IMR-90 (cell line): ENCODE data around the gene POU2AF2. TPM values are rescaled to one million over a fixed set of nuclear protein-coding genes. Genes with fewer than 3 reads are reported as not detected.
A peak's percentile ranks its signal among the peaks of the same experiment; 100 is the strongest.

Source experiments
- ATAC-seq: fragments of 200-7000 bp; cut with Tn5 transposase; 2 replicates; pipeline ENCODE4 v1.9.1; 2020; ENCODE audit warnings: low read depth, mild to moderate bottlenecking, moderate library complexity
- BruUV-seq: library from RNA; stranded (reverse); fragments of 400-500 nt; replicated peaks from 2 replicates; lab custom pipeline; 2021; lab: Mats Ljungman, UMichigan
- CTCF ChIA-PET: fragments of 300-600 bp; formaldehyde crosslinking; extraction: SDS; loops from one replicate; lab custom pipeline; 2021; ENCODE audit warnings: antibody characterized with exemption; lab: Yijun Ruan, JAX
- POLR2A ChIA-PET: fragments of 300-600 bp; sonication (Branson Sonifier 250); formaldehyde crosslinking; loops from one replicate; lab custom pipeline; 2022; ENCODE audit warnings: antibody characterized with exemption; ENCODE audit not compliant: unreplicated experiment; lab: Charles Lee
- DNase-seq: peaks from one replicate; pipeline ENCODE4 v3.0.0; 2013
- H2AFZ ChIP-seq: replicated peaks from 2 replicates; pipeline ENCODE3; 2013; ENCODE audit warnings: low read length, mild to moderate bottlenecking; ENCODE audit not compliant: poor library complexity
- H2AK5ac ChIP-seq: 2 replicates; pipeline ENCODE4 v1.6.1; 2013; ENCODE audit warnings: low read depth, low read length, inconsistent platforms
- H2AK9ac ChIP-seq: replicated peaks from 2 replicates; pipeline ENCODE3; 2013; ENCODE audit warnings: mild to moderate bottlenecking, low read depth, low read length, moderate library complexity; ENCODE audit not compliant: poor library complexity
- H2BK120ac ChIP-seq: 2 replicates; pipeline ENCODE4 v1.6.1; 2013; ENCODE audit warnings: low read depth, low read length, inconsistent platforms
- H2BK15ac ChIP-seq: 3 replicates; pipeline ENCODE4 v1.6.1; 2013; ENCODE audit warnings: low read depth, low read length, inconsistent platforms
- H2BK20ac ChIP-seq: 2 replicates; pipeline ENCODE4 v1.6.1; 2013; ENCODE audit warnings: low read depth, mild to moderate bottlenecking, inconsistent platforms, low read length, moderate library complexity
- H2BK5ac ChIP-seq: 2 replicates; pipeline ENCODE4 v1.6.1; 2013; ENCODE audit warnings: mild to moderate bottlenecking, low read depth, low read length, inconsistent platforms; ENCODE audit not compliant: poor library complexity, severe bottlenecking
- H3K14ac ChIP-seq: replicated peaks from 2 replicates; pipeline ENCODE4 v1.6.1; 2013; ENCODE audit warnings: low read depth, low read length, inconsistent platforms
- H3K18ac ChIP-seq: 2 replicates; pipeline ENCODE4 v1.6.1; 2013; ENCODE audit warnings: low read depth, low read length, control low read depth
- H3K23ac ChIP-seq: 2 replicates; pipeline ENCODE4 v1.6.1; 2013; ENCODE audit warnings: low read depth, low read length, inconsistent platforms
- H3K27ac ChIP-seq: 2 replicates; pipeline ENCODE4 v1.5.1; 2013; ENCODE audit warnings: mild to moderate bottlenecking, control low read depth, low read length; ENCODE audit not compliant: insufficient read depth
- H3K27me3 ChIP-seq: 2 replicates; pipeline ENCODE4 v1.6.1; 2013; ENCODE audit warnings: low read length; ENCODE audit not compliant: control insufficient read depth, insufficient read depth
- H3K36me3 ChIP-seq: 2 replicates; pipeline ENCODE4 v1.6.1; 2013; ENCODE audit warnings: low read length, mixed read lengths; ENCODE audit not compliant: control insufficient read depth, insufficient read depth
- H3K4ac ChIP-seq: 2 replicates; pipeline ENCODE4 v1.6.1; 2013; ENCODE audit warnings: low read depth, low read length, inconsistent platforms
- H3K4me1 ChIP-seq: 2 replicates; pipeline ENCODE4 v1.6.1; 2013; ENCODE audit warnings: low read length, mixed read lengths; ENCODE audit not compliant: control insufficient read depth, insufficient read depth
- H3K4me2 ChIP-seq: 2 replicates; pipeline ENCODE4 v1.6.1; 2013; ENCODE audit warnings: low read depth, mild to moderate bottlenecking, control low read depth, low read length, moderate library complexity
- H3K4me3 ChIP-seq: 2 replicates; pipeline ENCODE4 v1.5.1; 2013; ENCODE audit warnings: low read depth, mild to moderate bottlenecking, control low read depth, low read length, moderate library complexity; ENCODE audit not compliant: insufficient read depth
- H3K56ac ChIP-seq: 2 replicates; pipeline ENCODE4 v1.6.1; 2013; ENCODE audit warnings: low read length, inconsistent platforms; ENCODE audit not compliant: insufficient read depth; ENCODE audit errors: extremely low read depth
- H3K79me1 ChIP-seq, 2 experiments: 2 replicates each; pipeline ENCODE4 v1.6.1; 2013; ENCODE audit warnings: low read length in 2 of 2, inconsistent platforms in 1 of 2, low read depth in 1 of 2
- H3K9ac ChIP-seq: 2 replicates; pipeline ENCODE4 v1.6.1; 2013; ENCODE audit warnings: low read depth, low read length, control low read depth
- H3K9me1 ChIP-seq: 2 replicates; pipeline ENCODE4 v1.6.1; 2013; ENCODE audit warnings: low read length, inconsistent platforms; ENCODE audit not compliant: insufficient read depth
- H3K9me3 ChIP-seq: 2 replicates; pipeline ENCODE4 v1.6.1; 2013; ENCODE audit warnings: low read length; ENCODE audit not compliant: control insufficient read depth, insufficient read depth
- H4K20me1 ChIP-seq: 2 replicates; pipeline ENCODE4 v1.6.1; 2013; ENCODE audit warnings: low read length, inconsistent platforms; ENCODE audit not compliant: insufficient read depth
- H4K5ac ChIP-seq: 2 replicates; pipeline ENCODE4 v1.6.1; 2013; ENCODE audit warnings: mild to moderate bottlenecking, low read depth, low read length, control low read depth
- H4K8ac ChIP-seq, 2 experiments: 2 replicates each; pipeline ENCODE4 v1.6.1; 2013; ENCODE audit warnings: low read depth in 2 of 2, low read length in 2 of 2, control low read depth in 1 of 2, inconsistent platforms in 1 of 2
- H4K91ac ChIP-seq: 2 replicates; pipeline ENCODE4 v1.6.1; 2013; ENCODE audit warnings: low read depth, low read length, inconsistent platforms; ENCODE audit not compliant: insufficient read depth
- BHLHE40 ChIP-seq: fragments of 150-350 bp; IDR thresholded peaks from 2 replicates; pipeline ENCODE4 v1.6.1; 2016; ENCODE audit warnings: mild to moderate bottlenecking, low read depth, low read length
- CEBPB ChIP-seq: IDR thresholded peaks from 2 replicates; pipeline ENCODE4 v1.6.1; 2012; ENCODE audit warnings: low read depth, low read length, improper control_type of control experiment
- CHD1 ChIP-seq: IDR thresholded peaks from 2 replicates; pipeline ENCODE4 v1.6.1; 2012; ENCODE audit warnings: low read depth, low read length, improper control_type of control experiment
- CTCF ChIP-seq: conservative IDR thresholded peaks from 2 replicates; pipeline ENCODE4 v1.5.1; 2012; ENCODE audit warnings: mild to moderate bottlenecking, low read depth, low read length, improper control_type of control experiment
- ELK1 ChIP-seq: fragments of 150-350 bp; IDR thresholded peaks from 2 replicates; pipeline ENCODE4 v1.6.1; 2016; ENCODE audit warnings: low read depth, mild to moderate bottlenecking, low read length, moderate library complexity, borderline replicate concordance
- FOS ChIP-seq: fragments of 150-350 bp; IDR thresholded peaks from 2 replicates; pipeline ENCODE4 v1.6.1; 2016; ENCODE audit warnings: low read depth, low read length
- MAFK ChIP-seq: IDR thresholded peaks from 2 replicates; pipeline ENCODE4 v1.6.1; 2012; ENCODE audit warnings: low read depth, low read length, improper control_type of control experiment
- MXI1 ChIP-seq: IDR thresholded peaks from 2 replicates; pipeline ENCODE4 v1.6.1; 2012; ENCODE audit warnings: low read depth, mild to moderate bottlenecking, low read length, moderate library complexity, borderline replicate concordance
- NFE2L2 ChIP-seq: fragments of 150-350 bp; IDR thresholded peaks from 2 replicates; pipeline ENCODE4 v1.6.1; 2016; ENCODE audit warnings: low read depth, mild to moderate bottlenecking, low read length
- POLR2A ChIP-seq: IDR thresholded peaks from 2 replicates; pipeline ENCODE4 v1.6.1; 2012; ENCODE audit warnings: mild to moderate bottlenecking, low read depth, low read length
- RAD21 ChIP-seq: IDR thresholded peaks from 2 replicates; pipeline ENCODE4 v1.6.1; 2012; ENCODE audit warnings: low read length, improper control_type of control experiment
- RCOR1 ChIP-seq: IDR thresholded peaks from 2 replicates; pipeline ENCODE4 v1.6.1; 2012; ENCODE audit warnings: mild to moderate bottlenecking, low read length, improper control_type of control experiment; ENCODE audit not compliant: insufficient replicate concordance
- RFX5 ChIP-seq: IDR thresholded peaks from 2 replicates; pipeline ENCODE4 v1.8.0; 2012; ENCODE audit warnings: low read depth, mild to moderate bottlenecking, low read length, moderate library complexity
- SMC3 ChIP-seq: fragments of 150-350 bp; IDR thresholded peaks from 2 replicates; pipeline ENCODE4 v1.6.1; 2016; ENCODE audit warnings: low read depth, mild to moderate bottlenecking, antibody characterized with exemption, low read length, moderate library complexity
- USF2 ChIP-seq: fragments of 150-350 bp; IDR thresholded peaks from 2 replicates; pipeline ENCODE4 v1.6.1; 2017; ENCODE audit warnings: mild to moderate bottlenecking, antibody characterized with exemption, low read length, low read depth
- whole genome bisulfite sequencing, 2 experiments: methylation state at CpG; one replicate each; pipeline versions ENCODE4 v1.1.5 to v1.1.7; 2013; ENCODE audit warnings: missing lambda C conversion rate in 2 of 2; ENCODE audit not compliant: insufficient read length in 1 of 2; ENCODE audit errors: extremely low coverage in 2 of 2; 5-methylcytosine and 5-hydroxymethylcytosine counted together
- dilution Hi-C: fragments of 300-500 bp; cut with HindIII; formaldehyde crosslinking; loops from one replicate; pipeline ENCODE4 v1.14.3; 2018; ENCODE audit warnings: low sequenced_read_pairs; ENCODE audit not compliant: unreplicated experiment
- in situ Hi-C: fragments of 300-500 bp; cut with MboI; formaldehyde crosslinking; loops from 3 replicates; pipeline ENCODE4 v1.14.3; 2019; ENCODE audit warnings: low sequenced_read_pairs, inconsistent platforms, mixed read lengths
- intact Hi-C: fragments of 100-400 bp; cut with micrococcal nuclease; formaldehyde crosslinking; loops from 2 replicates; pipeline ENCODE4 v1.10.0; 2022
- polyA plus RNA-seq, 3 experiments: library from polyadenylated mRNA; depleted of rRNA; stranded (reverse); fragments of >200 nt; gene quantifications; 2 replicates each; pipeline ENCODE4 v1.2.3, GENCODE V29; 2012; ENCODE audit warnings: low replicate concordance in 1 of 3
- total RNA-seq: library from RNA; depleted of rRNA; stranded (reverse); fragments of >200 nt; gene quantifications from 2 replicates; pipeline ENCODE4 v1.2.3, GENCODE V29; 2012

Gene POU2AF2
- total and polyA plus RNA-seq, 2 of the 4 experiments (the other 2 are of a cell fraction): not detected

- Histone ChIP-seq H3K36me3 (no peaks in the 10 kb centered on the region), H3K9me1 (peaks cover 7% of the 10 kb centered on the region; the same call in 1 of the 2 replicates), H2BK120ac (peak overlapping the region; percentile 100), H4K5ac (peak overlapping the region; percentile 100), H2BK15ac (peak overlapping the region; percentile 97), H3K79me1 (no peaks in the 10 kb centered on the region), H3K4me3 (no peak overlapping the region), H3K27me3 (no peaks in the 10 kb centered on the region), H4K91ac (peak overlapping the region; percentile 97), H3K9ac (peak overlapping the region; percentile 60; the same call in 1 of the 2 replicates), H3K4ac (peak overlapping the region; percentile 98), H2AK5ac (peak overlapping the region; percentile 95), H3K27ac (peak overlapping the region; percentile 98), H4K8ac (peak overlapping the region; percentile 89 to 93), H3K14ac (peak overlapping the region; percentile 94), H3K4me2 (peak overlapping the region; percentile 53), H3K56ac (peak overlapping the region; percentile 96; the same call in 1 of the 2 replicates), H2AK9ac (no peak overlapping the region), H3K23ac (peak overlapping the region; percentile 95), H3K4me1 (peaks cover 18% of the 10 kb centered on the region), H4K20me1 (no peaks in the 10 kb centered on the region), H2BK20ac (peak overlapping the region; percentile 100), H2AFZ (peak overlapping the region; percentile 73), H2BK5ac (peak overlapping the region; percentile 96), H3K18ac (peak overlapping the region; percentile 100), H3K9me3 (no peaks in the 10 kb centered on the region)
- POLR2A ChIA-PET: no interaction called here
- no TSS peak for BruUV-seq
- TF ChIP-seq NFE2L2 (peak; percentile 89), POLR2A (no peak), FOS (no peak), SMC3 (no peak), MXI1 (no peak), USF2 (no peak), CEBPB (no peak), CTCF (no peak), RCOR1 (no peak), RAD21 (no peak), ELK1 (no peak), RFX5 (no peak), BHLHE40 (no peak), CHD1 (no peak), MAFK (peak; percentile 37; the same call in 1 of the 2 replicates)
- CTCF ChIA-PET: no interaction called here
- intact Hi-C loops (no loop called here), in situ Hi-C loops (no loop called here), dilution Hi-C loops (no loop called here)
- no CpG with 5 or more reads among the region's 1 CpG for WGBS, 2 experiments
- DNase-seq (peak; percentile 81), ATAC-seq (peak; percentile 94)
Measured at GRCh38 chr11:111206472-111206871, 39.1 kb upstream of the POU2AF2 start.
